HG03097 (cell line): ENCODE measurements around the gene HMX2.
"Not testable (repeated sequence)": the region's sequence is repeated elsewhere in the genome, so short reads cannot be mapped to it uniquely, and the experiment has no call there.

Experiments used
- ATAC-seq: cut with Tn5 transposase; IDR thresholded peaks from one replicate; pipeline ENCODE4 v1.9.1; 2021; ENCODE audit not compliant: unreplicated experiment, low FRiP score

The HMX2 gene

DNA sequence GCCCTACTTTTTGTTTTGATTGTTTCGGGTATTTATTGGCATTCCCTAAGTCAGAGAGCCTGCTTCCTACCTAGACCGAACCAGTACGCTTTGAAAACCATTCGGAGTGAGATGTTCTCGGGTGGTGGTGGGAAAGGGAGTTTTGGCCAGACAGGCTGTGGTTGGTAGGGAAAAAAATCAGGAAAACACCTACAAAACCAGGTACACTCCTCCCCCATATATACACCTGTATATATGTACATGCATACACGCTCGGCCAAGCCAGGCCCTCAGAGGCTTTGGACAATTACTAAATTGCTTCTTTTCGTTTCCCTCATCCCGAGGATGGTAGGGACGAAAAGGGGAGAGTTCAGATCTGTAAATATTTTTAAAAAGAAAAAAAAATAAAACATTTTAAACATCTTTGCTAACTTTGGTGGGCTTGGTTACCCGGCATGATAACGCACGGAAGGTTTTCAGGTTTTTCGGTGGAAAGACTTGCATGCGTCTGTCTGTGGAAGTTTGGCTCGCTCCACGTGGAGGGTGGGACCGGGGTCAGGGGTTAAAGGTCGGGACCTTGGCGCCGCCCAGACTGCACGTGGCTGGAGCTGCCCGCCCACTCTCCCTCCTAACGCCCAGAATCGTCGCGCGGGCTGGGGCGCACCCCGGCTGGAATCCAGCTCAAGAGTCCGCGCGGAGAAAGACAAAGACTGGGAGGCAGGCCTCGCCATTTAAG is 2.5 kb downstream of the HMX2 start:
- ATAC-seq = no peak

DNA sequence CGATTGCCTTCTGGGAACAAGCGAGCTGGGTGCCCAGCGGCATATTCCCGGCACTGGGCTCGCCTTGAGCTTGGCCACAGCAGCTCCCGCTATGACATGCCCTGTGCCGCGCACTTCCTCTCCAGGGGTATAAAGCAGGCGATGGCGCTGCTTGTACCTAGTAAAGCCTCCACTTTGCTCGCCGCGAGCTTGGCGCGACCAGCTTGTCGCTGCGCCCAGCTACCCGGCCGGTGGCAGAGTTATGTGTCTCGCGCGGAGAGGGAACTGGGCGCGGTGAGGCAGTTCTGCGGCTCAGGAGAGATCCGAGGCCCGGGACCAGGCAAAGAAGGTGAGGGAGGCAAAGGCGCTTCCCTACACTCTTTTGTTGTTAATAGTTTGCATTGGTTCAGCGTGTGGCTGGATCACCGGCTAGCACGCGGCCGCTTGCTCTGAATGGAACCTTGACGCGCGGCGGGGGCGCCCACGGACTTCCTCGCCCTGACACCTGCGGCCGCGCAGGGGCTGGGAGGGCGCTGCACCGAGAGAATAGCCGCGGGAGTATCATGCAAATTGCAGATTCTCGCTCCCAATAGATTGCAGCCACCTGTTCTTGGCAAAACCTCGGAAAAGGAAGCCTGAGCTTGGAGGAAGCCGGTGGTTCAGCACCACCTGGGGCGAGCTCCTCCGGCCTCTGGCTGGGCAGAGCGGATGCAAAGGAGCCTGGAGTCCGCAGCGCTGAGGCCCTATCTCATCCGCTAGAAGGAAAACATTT is 3.2 kb downstream of the HMX2 start:
- no peak for ATAC-seq

DNA sequence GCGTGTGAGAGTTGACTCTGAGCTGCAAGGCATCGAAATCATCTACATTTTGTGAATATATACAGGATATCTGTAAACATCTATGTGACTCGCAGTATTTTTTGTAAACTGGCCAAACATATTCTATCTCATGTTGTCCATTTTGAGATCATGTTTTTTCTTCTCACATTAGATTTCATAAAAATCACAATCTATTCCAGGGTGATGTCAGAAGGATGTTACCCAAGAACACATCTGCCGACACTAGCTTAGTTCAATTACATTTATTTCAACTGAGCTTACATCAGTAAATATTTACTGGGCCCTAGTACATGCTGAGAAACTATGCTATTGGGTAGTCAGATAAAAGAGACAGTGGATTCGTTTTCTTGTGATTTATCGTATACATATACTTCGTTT is 3.8 kb downstream of the HMX2 start:
- no peak for ATAC-seq

DNA sequence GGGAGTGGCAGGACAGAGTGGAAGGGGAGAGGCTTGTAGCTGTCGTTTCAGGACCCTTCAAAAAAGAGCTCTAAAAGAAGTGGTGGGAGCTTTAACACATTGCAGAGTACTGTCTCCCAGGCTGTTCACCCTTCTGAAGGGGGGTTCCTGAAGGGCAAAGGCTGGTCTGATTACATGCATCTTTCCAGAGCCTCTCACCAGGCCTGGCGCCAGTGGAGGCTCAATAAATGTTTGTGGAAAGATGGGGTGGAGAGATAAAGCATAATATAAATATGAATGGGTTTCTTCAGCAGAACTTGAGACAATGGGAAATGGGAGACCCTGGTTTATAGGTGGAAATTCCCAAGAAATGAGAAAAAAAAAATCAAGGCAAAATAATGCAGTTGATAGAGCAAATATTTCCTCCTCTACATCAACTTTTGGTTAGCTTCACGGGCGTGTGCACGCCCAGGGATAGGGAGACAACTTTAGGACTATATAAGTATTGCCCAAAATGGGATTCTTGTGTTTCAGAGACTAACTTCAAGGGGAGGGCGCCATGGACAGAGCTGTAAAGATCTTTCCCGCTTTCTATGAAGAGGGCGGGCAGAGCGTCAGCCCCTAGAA is 5.7 kb downstream of the HMX2 start:
- ATAC-seq = no peak

DNA sequence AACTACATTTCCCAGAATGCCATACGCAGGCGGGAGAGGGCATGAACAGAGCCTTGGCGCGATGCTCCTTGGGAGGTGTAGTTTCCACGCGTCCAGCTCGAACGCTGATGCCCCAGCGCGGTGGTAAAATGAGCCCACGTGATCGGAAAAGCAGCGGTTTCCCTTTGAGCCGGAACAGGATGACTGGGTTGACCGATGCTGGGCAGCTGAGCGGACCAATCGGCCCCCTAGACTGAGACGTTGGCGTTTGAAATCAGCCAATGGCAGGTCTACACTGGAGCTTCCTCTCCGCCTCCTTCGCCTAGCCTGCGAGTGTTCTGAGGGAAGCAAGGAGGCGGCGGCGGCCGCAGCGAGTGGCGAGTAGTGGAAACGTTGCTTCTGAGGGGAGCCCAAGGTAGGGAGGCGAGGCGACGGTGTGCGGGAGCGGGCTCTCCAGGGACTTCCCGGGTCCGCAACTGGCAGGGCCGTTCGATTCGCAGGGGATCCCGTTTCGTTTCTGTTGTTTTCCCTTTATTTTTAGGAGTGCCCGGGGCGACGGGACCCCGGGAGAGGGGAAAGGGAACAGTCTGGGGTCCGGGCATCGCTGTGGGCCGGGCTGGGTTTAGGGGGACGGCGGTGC is 6.3 kb downstream of the HMX2 start, which contains the start of gene BUB3:
BUB3 (plus strand) TSS at position 311 of the 619 bp plus-strand sequence. CDS start 516 bp downstream, outside the sequence.
- peak; percentile 89 for ATAC-seq

DNA sequence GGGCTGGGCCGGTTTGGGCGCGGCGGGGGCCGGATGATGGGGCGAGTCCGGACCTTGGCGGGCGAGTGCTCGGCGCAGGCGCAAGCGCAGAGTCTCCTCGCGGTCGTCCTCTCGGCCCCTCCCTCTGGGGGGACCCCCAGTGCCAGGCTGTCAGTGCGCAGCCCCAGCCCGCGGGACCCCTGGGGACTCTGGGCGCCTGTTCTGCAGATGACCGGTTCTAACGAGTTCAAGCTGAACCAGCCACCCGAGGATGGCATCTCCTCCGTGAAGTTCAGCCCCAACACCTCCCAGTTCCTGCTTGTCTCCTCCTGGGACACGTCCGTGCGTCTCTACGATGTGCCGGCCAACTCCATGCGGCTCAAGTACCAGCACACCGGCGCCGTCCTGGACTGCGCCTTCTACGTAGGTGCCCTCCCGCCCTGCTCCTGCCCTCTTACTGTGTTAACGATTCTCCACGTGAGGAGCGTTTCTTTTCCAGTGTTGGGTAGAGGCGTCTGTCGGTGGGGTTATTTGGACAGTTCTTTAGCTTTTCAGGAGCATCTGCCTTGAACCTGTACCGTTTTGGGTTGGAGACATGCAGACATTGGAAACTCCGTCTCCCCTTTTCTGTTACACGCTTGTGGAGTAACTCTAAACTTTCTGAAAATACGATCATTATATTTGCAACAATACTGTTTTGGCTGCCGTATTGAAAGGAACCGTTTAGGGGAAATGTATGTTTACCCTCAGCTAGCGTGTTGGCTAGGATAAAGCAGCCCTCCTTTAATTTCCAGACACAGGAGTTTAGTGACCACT is 7.0 kb downstream of the HMX2 start:
- ATAC-seq = peak; percentile 48

DNA sequence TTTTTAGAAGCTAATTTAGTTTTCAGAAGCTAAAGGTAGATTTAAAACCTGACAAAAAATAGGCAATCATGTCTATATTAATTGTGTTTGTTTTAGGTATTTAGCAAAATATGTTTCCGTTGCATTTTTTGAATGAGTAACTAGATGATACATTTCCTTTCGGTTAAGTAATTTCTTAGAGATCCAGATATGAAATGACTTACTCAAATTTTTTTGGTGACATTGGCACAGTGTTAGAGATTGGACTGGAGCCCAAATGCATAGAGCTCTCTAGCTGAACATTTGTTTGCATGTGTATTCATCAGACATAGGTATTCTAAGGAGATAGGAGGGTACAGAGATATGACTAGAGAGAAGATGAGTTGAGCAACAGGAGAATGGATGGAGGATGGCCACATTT is 8.1 kb downstream of the HMX2 start:
- no peak for ATAC-seq

DNA sequence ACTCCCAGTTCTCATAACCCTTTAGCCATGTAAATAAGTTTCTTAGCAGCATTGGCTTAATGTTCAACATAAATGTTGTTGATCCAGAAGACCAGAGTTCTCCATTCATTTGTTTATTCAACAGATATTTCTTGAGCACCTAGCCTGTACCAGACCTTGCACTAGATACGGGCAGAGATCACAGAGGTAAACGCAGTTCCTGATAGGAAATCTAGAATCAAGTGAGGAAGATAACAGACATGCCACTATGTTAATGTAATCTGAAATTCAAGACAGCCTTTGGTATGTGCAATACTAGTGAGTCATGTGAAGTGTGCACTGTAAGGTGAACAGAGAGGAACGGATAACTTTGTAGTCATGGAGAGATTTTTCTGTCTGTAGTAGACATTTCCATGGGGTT is 9.3 kb downstream of the HMX2 start:
- ATAC-seq = no peak

DNA sequence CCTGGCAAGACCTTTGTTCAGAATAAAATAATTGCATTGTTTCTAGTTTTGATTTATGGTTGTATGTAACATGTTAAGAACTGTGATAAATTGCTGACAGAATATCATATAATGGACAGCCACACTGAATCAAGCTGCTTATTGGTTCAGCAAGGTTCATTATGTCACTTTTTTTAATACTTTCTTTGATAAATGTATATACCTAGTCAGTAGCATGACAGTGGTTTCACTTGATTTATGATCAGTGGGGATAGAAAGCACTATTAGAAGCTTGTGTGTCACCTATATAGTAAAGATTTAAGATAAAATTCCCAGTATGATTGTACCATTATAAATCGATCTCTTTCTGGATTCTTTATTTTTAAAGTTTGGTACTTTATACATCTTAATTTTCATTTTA is 10.7 kb downstream of the HMX2 start:
- no peak for ATAC-seq

DNA sequence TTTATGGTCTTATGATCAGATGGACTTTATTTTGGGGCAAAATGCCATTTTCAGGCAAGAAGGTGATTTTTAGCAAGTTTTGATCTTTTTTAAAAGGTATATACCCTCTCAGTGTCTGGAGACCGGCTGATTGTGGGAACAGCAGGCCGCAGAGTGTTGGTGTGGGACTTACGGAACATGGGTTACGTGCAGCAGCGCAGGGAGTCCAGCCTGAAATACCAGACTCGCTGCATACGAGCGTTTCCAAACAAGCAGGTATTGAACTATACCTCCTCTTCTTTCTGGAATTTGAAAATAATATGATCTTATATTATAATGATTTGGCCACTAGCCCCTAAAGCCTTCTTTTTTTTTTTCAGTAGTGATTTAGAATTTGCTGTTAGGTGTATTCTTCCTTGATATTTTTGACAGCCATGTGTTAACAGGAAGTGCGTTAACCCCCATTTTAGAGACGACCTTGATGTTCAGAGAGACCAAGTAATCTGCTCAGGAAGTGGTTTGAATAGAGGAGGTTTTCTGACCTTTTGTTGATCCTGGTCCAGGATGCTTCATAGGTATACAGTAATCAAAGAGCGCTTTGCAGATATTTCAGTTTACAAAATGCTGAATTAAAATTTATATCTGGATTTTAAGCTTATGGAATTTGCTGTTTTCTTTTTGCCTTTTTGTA is 12.5 kb downstream of the HMX2 start:
- ATAC-seq = no peak

DNA sequence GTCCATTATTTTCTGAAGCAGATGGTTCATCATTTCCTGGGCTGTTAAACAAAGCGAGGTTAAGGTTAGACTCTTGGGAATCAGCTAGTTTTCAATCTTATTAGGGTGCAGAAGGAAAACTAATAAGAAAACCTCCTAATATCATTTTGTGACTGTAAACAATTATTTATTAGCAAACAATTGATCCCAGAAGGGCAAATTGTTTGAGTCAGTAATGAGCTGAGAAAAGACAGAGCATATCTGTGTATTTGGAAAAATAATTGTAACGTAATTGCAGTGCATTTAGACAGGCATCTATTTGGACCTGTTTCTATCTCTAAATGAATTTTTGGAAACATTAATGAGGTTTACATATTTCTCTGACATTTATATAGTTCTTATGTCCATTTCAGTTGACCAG is 16.4 kb downstream of the HMX2 start:
- no peak for ATAC-seq

DNA sequence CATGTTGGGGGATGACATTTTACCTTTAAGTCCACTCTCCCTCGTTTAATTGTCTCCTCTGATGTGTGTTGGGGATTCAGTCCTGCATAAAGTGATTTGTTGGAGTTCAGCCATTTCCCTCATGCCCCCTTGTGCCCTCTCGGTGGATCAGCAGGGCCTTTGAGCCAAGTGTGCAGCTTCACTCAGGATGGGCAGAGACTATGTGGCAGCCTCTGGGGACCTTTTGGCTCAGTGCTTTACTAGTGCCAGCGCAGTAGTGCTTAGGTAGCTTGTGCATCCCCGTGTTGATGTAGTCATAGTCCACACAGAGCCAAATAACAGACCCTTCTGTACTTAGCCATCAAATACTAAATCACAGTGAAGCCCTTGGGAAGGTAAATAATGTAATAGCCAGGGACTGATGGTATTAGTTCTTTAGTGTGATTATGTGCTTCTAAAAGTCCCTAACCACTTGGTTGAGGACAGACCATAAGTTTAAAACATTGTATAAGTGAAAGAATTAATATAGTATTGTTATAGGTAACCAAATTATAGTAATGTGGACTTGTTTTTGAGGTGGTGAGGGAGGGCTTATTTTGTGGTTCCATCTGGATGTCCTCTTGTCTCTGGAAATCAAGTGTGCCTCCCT is 17.6 kb downstream of the HMX2 start:
- no peak for ATAC-seq

DNA sequence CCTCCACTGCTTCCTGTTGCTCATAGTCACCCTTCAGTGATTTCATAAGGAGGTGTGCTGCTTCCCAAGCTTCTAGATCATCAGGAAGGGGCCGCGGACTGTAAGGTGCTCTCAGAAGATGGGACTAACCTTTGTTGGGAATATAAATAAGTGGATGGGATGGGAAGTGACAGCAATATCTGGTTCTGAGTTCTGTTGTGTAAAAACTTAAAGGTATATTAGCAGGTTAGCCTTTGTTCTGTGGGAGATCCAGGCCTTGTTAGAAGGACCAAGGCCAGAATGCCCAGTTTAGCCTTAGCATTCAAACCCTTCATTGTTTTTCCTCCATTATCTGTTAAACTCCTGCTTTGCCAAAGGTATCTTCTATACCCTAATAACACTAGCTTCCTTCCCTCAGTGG is 18.7 kb downstream of the HMX2 start:
- ATAC-seq = no peak

DNA sequence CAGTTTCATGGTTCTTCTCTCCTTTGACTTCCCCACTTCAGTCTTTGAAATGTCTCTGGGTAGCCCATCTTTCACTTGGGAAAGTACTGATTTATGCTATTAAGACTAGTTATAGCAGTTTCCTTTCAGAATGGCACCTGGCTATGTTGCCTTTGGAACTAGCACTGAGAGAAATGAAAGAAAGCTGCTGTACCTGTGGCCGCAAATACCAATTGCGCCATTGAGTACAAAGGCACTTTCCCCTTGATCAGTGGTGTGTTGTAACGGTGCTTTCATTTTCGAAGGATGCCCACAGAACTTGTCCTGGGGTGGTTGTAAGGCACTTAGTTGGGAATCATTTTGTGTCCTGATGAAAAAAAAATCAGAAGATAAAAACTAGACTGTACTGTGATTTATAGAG is 23.0 kb downstream of the HMX2 start:
- ATAC-seq = no peak

DNA sequence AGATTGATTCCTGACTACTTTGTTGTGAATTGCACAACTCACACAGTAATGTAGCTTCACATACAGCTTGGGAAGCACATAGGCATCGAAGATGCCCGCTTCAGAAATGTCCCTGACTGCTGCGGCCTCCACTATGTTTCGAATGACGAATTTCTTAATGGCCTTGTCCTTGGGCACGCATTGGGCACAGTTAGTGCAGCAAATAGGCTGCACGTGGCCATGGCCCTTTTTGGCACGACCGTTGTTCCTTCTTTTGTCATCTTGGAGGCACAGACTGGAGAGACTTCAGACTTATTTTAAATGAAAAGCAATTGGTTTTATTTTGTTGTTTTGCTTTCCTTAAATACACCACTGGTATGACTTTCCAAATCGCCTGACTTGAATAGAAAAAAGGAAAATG is 23.7 kb downstream of the HMX2 start:
- not testable (repeated sequence) for ATAC-seq

DNA sequence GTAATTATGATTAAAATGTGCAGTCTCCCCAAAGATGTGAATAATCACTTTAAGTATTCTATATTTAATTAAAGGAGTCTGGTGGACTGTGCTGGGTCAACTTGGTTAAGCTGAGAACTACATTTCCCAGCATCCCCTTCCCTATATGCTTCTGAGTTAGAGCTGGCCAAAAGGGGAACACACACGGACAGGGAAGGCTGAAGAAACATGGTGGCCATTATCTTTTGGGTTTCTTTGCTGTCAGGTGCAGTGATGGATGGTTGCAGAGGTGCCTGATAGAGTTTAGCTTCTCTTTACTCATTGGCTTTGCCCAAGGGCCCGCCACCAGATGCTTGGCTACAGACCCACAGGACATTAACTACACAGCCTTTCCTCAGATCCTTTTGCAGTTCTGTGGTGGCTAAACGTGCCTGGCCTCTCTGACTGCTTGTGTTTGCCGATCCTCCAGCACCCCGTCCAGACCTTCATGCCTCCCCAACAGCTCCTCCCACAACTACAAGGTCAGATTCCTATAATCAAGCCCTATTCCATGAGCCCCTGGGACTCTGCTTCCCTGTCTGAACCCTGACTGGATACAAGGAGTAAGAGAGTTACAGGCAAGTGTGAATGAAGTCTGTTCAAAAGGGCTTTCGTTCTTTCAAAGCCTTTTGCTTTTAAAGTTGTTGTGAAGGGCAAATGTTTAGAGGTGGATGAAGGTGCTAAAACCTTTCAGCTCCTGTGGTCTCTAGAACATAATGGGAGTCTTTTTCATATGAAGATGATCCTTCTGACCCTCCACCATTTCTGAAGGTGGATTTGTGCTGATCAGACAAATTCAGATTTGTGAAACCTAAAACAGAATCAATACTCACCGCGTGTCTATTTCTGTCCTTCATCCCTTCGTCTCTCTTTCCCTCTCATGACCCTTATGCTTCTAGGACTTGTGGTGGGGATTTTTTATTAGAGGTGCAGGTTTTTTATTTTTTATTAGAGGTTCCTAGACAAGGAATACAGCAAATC is 27.8 kb downstream of the HMX2 start:
- ATAC-seq = no peak

DNA sequence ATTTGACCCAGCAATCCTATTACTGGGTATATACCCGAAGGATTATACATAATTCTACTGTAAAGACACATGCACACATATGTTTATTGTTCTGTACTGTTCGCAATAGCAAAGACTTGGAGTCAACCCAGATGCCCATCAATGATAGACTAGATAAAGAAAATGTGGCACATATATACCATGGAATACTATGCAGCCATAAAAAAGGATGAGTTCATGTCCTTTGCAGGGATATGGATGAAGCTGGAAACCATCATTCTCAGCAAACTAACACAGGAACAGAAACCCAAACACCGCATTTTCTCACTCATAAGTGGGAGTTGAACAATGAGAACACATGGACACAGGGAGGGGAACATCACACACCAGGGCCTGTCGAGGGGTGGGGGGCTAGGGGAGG is 30.5 kb downstream of the HMX2 start:
- ATAC-seq = not testable (repeated sequence)
